Stimulated activated CD4-positive, alpha-beta T cell treated with anti-CD3 and anti-CD28 coated beads, TNF-alpha, amount 100 ng/mL, for 48 hours (primary cell): ENCODE results near the gene NCKAP5L.
"Not testable (repeated sequence)": the region's sequence is repeated elsewhere in the genome, so short reads cannot be mapped to it uniquely, and the experiment has no call there.

Source experiments
- DNase-seq, 3 donors: peaks; one replicate each; pipeline ENCODE4 v3.0.0-alpha.2; 2020; ENCODE audit warnings: low read depth in 3 of 3

NCKAP5L gene

DNA sequence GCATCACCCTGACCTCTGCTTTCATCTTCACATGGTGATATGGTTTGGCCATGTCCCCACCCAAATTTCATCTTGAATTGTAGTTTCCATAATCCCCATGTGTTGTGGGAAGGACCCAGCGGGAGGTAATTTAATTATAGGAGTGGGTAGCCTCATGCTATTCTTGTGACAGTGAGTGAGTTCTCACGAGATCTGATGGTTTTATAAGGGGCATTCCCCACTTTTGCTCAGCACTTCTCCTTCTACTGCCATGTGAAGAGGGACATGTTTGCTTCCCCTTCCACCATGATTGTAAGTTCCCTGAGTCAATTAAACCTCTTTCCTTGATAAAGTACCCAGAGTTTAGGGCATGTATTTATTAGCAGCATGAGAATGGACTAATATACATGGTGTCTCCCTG is 48.6 kb downstream of the NCKAP5L start:
- no peak for DNase-seq

DNA sequence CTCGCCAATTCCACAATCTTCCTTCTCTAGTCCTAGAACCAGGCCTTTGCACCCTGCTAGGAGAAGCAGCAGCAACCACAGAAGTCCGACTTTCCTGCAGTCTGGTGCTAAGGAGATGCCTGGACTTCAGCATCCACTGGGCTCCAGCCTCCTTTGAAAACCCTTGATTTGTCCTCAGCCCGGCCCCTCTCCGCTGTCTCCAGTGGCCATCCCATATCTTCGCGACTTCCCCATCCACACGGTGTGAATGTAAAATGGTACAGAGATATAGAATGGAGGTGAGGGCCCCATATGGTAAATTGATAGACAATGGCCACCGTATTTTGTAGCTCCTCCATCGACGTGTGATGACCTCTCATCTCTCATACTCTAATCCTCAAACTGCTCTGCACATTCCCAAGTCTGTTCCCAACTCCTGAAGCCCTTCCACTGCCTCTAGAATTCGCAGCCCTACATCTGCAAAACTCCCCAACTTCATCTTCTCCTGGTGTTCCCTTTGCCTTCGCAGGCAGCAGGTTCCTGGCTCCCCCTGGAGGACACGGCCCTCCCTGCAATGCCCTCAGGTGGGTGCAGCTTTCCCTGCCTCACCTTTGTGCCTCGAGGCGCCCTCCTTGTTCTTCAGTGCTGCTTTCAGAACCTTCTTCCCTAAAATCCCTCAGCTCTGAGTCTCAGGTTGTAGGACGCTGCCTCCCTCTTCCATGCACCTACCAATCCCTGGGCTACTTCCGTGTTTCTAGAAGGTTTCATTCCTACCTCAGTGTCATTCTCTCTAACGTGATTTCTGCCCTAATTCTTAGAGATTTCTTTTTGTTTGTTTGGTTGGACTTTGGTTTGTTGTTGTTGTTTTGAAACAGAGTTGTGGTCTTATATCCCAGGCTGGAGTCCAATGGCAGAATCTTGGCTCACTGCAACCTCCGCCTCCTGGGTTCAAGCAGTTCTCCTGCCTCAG is 50.1 kb downstream of the NCKAP5L start:
- peak; percentile 39 to 67 (median 58) for DNase-seq

DNA sequence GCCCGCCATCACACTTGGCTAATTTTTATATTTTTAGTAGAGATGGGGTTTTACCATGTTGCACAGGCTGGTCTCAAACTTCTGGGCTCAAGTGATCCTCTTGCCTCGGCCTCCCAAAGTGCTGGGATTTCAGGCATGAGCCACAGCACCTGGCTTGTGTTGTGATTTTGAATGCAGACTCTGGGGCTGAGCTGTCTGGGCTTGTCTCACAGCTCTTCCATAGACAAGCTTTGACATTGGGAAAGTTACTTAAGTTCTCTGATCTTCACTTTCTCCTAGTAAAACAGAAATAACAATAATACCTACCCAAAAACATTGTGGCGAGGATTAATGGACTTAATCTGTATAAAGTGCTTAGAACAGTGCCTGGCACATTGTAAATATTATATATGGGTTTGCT is 50.9 kb downstream of the NCKAP5L start:
- no peak for DNase-seq

DNA sequence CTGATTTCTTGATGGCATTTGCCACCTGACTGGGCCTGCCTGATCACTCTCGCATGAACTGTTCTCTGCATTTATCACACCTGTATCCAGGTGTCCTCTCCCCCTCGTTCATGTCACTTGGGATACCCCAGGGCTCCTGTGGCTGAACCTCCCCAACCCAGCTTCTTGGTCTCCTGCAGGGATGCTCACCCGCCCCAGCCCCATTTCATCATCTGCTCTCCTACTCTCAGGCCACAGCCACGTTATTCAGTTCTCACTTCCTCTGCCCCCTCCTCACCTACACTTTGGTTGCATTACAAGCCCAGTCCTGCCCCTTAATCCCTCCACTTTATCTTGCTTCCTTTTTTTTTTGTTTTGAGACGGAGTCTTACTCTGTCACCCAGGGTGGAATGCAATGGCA is 51.4 kb downstream of the NCKAP5L start:
- DNase-seq = no peak

DNA sequence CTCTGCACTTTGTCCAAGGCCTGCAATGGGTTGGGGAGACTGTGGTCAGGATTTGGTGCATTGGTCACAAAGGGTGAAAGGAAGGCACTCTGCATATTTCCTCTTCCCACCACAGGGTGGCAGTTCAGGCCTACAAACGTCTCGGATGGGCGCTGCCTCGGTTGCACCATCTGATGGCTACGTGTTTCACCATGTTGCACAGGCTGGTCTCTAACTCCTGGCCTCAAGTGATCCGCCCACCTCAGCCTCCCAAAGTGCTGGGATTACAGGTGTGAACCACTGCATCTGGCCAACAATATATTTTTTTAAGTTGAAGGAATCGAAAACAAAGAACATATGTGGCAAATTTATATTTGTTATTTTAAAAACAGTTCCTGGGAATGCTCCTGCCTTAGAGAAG is 51.8 kb downstream of the NCKAP5L start:
- peak; percentile 34 to 40 (median 36) for DNase-seq

DNA sequence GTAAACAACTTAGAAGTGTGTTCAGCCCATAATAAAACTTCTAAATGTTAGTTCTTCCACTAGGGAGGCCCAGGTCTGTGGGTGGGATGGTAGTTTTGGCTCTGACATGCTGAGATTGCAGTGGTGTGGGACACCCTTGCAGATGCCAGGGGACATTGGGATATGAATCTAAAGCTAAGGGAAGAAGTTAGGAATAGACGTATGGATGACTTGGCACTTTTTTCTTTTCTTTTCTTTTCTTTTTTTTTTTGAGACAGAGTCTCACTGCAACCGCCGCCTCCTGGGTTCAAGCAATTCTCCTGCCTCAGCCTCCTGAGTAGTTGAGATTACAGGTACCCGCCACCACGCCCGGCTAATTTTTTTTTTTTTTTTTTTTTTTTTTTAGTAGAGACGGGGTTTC is 55.1 kb downstream of the NCKAP5L start:
- not testable (repeated sequence) for DNase-seq

DNA sequence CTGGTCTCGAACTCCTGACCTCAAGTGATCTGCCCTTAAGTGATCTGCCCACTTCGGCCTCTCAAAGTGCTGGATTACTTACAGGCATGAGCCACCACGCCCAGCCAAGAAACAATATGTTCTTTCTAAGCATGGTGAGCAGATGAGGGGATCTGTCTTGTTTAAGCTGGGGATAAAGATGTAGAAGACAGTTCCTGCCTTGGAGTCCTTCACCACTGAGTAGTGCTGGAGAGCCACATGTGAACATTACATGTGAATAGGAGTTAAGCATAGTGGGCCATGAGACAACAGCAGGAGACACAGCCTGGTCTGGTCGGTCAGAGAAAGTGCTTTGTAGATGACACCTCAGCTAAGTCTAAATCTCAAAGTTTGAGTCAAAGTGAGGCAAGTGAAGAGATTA is 60.9 kb downstream of the NCKAP5L start:
- DNase-seq = no peak

DNA sequence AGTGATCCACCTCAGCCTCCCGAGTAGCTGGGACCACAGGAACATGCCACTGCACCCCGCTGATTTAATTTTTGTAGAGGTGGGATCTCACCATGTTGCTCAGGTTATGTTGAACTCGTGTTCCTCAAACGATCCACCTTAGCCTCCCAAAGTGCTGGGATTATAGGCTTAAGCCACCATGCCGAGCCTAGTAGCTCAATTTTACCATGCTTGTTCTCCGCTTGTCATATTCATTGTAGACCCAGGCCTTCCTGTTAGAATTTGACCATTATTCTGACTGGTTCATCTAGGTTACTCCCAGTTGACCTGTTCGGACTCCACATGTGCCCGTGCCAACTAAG is 62.1 kb downstream of the NCKAP5L start:
- DNase-seq = no peak

DNA sequence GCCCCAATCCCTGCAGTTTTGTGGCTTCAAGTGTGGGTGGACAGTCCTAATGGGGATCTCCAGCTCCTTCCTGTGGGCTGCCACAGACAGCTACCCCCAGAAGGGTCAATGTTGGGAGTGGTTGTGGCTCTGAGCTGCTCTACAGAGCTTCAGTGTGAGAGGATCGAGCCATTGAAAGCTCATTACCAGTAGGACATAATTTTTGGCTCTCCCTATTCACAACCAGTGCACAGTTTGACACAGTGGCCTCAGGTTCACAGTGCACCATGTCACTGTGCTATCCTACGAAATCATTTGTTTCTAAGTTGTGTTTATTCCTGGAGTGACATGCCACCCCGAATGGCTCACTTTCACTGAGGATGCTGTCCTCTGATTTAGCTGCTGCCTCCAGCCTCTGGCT is 64.1 kb downstream of the NCKAP5L start:
- DNase-seq = no peak

DNA sequence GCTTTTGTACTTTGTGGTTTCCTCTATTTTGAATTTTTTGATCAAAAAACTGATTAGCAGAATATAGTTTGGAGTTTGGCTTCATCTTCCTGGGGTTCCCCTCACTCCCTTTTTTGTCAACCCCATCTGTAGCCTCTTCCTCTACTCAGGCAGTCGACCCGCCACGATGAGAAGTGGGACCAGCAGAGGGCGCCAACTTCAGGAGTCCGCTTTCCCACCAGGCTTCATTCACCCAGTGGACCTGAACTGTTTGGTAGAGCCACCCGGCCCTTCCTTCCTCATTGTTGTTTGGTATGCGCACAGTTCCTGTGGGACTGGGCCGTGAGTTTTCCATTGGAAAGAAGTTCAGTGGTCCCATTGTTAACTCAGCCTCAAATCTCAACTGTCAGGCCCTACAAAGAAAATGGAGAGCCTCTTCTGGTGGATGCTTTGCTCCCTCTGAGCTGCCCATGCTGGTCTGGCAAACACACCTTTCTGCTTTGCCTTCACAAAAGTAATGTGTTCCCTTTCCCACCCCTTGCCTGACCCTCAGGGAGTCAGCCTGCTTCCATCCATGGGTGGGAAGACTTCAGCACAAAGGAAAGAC is 65.1 kb downstream of the NCKAP5L start:
- DNase-seq = peak; percentile 68 to 73 (median 70)

DNA sequence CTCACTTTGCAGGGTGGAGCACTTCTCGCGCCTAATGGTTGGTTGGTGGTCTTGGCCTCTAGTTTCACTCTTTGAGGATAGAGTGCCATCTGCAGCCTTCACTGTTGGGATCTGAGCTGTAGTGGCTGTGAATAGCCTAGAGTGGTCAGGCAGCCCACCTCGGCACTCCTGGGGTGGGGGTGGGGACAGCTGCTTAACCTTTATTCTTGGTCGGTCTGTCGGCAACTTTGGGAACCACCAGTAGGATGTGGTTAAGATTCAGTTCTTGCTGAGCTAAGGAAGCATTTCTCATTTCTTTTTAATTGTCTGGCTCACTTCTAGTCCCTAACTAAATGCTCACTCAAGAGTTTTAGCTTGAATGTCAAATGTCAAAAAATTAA is 65.8 kb downstream of the NCKAP5L start:
- no peak for DNase-seq

DNA sequence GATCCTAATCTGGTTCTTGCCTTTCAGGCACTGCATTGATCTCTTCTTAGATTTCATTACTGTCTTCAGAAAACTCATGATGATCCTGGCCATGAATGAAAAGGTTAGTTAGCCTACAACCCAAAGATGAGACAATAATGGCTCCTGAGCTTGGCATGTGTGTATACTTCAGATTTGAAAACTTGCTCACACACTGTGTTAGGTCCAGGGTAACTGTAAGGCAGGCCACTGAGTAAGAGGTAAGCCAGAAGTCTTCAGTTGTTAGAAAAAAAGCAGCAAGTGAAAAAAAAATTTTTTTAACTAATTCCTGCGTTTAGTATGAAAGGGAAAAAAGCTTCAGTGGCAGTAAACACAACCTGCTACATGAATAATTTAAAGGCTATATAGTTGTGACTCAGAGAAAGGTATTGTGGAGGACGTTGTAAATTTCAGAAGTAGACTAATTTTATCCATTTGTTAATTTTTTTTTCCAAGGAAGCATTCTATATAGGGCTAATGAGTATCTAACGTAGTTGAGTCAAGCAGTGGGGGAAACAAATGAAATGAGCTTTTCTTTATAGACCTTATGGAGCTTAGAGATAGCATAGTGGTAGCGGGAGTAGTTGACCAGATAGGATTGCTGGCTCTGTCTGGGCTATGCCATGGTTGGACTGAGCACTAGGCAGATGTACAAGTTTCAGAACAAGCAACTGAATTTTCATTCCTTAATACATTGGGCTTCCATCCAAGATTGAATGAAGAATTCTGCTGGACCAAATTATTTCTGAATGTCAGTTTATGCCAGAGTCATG is 66.3 kb downstream of the NCKAP5L start:
- DNase-seq = no peak

DNA sequence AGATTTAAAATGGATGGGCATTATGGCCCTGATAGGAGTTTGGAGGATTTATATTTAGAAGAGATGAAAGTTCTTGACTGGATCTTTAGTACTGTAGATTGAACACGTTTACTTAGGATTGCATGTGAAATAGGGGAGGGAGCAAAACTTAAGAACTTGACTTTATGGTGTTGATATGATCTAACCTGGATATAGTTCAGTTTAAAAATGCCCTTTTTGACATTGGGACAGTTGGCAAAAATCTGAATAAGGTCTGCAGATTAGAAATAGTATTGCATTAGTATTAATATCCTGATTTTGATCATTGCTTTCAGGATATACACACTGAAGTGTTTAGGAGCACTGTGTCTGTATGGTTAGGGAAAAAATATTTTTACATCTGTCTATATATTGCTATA is 77.2 kb downstream of the NCKAP5L start:
- DNase-seq = no peak

DNA sequence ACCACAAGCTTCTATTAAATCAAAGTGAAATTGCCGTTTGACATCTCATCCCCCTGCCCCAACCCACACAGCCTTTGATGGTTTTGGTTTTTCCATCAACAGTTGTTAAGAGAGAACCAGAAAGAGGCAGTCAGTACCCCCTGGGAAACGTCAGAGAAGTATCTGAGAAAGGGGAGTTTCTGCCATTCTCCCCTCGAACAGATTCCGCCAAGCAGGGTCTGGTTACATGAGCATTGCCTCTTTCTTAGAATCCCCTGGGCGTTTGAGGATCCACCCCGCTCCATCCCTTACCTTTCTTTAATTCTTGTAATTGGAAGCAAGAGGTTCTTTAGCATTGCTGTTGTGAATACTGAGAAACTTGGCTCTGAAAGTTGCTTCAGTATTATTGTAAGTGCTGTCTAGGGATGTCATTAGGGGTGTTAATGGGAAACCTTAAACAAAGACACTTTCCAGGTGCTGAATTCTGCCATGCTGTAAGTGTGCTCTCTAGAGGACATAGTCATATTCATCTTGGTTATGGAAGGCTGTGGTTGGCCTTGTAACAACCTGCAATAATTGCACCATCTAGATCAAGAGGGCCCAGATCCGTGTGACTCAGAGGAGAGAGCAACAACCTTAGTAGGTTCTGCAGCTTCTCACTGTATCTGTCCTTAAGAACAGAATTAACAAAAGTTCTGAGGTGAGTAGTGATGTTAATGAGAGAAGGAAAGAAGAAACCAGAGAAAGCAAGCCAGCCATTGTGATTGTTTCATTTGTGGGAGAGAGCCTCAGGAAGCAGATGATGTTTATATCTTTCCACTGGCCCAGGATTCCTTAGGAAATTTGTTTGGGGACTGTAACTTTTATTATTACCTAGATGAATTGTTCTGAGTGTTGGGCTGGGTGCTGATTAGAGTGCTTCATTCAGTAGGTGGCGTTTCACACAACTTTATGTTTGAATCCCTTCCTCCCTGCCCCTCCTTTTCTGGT is 77.9 kb downstream of the NCKAP5L start:
- DNase-seq = peak; percentile 36 to 61 (median 50)

DNA sequence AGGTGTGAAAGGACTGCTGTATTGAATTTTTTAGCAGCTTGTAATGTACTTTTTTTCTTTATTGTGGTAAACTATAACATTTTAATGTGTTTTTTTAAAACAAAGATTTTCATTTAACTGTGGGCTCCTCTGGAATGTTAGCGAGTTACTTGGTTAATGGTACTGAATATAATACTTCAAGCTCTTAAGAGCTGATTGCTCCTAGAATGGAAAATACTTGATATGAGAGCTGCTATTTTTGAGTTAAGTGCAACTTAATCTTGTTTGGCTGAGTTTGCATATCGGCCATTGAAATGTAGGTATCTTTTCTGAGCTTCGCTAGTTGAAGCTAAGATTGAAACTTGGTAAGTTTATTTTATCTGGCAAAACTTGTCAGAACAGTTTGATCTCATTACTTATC is 79.4 kb downstream of the NCKAP5L start:
- no peak for DNase-seq

DNA sequence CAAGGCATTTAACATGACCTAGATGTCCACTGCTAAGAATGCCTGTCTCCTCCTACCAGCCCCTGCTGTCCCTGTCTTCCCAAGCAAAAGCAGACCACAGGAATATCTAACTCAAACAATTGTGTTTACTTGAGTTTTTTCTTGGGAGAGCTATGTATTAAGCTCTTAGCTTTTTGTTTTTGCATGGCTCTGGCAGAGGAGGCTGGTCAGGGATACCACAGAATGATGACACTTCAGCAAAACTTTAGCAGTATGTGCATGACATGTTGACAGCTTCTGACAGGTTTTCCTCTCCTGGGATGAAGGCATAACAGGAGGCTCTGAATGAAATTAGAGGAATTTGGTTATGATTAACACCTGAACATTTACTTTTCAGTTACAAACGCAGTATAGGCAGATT is 79.9 kb downstream of the NCKAP5L start:
- DNase-seq = no peak

DNA sequence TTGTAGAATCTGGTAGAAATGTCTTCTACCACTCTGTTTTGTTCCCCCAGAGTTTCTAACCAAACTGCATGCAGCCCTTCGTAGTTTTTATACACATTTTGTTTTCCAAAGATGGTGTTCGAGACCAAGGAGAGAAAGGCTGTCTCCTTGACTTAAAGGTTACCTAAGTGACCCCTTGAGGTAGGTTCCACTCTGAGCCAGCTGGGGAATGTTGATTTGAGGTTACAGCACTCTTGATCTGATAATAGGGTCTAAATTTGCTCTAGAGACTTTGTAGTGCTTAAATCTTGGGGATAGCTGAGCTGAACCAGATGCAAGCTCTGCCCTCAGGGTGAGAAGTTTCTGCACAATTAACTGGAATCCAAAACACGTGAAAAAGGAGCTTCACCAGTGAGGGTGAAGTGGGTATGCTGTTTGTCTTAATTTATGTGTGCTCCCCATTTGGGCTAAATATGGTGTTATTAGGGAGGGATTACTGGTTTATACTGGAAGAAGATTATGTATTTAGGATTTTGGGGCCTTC is 83.8 kb downstream of the NCKAP5L start:
- no peak for DNase-seq

DNA sequence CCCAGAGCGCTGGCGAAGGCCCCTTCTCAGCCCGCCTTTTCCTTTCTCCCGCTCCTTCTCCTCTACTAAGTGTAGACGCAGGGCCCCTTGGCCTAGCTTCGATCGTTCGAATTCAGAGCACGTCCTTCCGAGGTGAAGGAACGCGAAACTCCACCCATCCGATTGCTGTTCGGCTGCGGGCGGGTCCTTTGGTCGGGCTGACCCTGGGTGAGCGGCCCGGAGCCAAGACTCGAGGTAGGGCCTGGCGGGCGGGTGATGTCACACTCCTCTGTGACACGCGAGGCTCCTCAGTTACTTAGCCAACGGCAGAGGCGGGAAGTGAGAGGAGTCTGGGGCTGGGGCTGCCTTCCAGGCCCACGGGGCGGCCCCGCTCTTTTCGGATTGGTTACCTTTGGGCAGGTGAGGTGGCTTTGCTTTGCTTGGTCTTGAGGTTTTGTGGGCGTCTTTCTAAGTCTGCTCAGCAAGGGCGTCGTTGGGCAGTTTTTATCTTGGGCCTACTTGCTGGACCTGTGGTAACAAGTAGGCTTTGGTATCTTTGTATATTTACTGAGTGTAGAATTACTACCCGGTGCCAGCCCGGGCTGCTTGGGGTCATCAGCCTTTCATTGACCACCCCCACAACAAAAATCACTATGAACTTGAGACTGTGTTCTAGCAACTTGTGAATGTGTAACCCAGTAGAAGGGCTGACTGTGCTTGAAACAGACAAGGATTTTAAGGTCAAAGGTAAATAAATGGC is 86.2 kb downstream of the NCKAP5L start:
- DNase-seq = peak; percentile 72 to 89 (median 82)
